ENCODE data around the gene STAP1.
"Not testable (repeated sequence)": the region's sequence is repeated elsewhere in the genome, so short reads cannot be mapped to it uniquely, and the experiment has no call there.

The STAP1 gene

GRCh38 chr4:67558493-67558892 lies at the start of gene STAP1:
STAP1 (plus strand) TSS chr4:67558727; CDS start chr4:67558810, 83 bp downstream.
- no peak for DNase-seq (ENCODE audit: low spot score)

- no peak for DNase-seq (ENCODE audit: low spot score)
Observed at GRCh38 chr4:67512501-67512900, 46.0 kb upstream of the STAP1 start.

GRCh38 chr4:67520141-67520540 lies 38.4 kb upstream of the STAP1 start:
- DNase-seq (ENCODE audit: low spot score): no peak

- DNase-seq (ENCODE audit: low spot score): no peak
Observed at GRCh38 chr4:67521506-67521905, 37.0 kb upstream of the STAP1 start.

- DNase-seq (ENCODE audit: low spot score): no peak
Observed at GRCh38 chr4:67522230-67522629, 36.3 kb upstream of the STAP1 start.

GRCh38 chr4:67522851-67523671 lies 35.5 kb upstream of the STAP1 start:
- DNase-seq (ENCODE audit: low spot score): no peak

- not testable (repeated sequence) for DNase-seq (ENCODE audit: low spot score)
Observed at GRCh38 chr4:67524140-67524539, 34.4 kb upstream of the STAP1 start.

GRCh38 chr4:67531379-67531962 lies 27.1 kb upstream of the STAP1 start:
- DNase-seq (ENCODE audit: low spot score): no peak

GRCh38 chr4:67532397-67532796 lies 26.1 kb upstream of the STAP1 start:
- not testable (repeated sequence) for DNase-seq (ENCODE audit: low spot score)

GRCh38 chr4:67533112-67533511 lies 25.4 kb upstream of the STAP1 start:
- DNase-seq (ENCODE audit: low spot score): no peak

GRCh38 chr4:67535280-67535840 lies 23.2 kb upstream of the STAP1 start:
- no peak for DNase-seq (ENCODE audit: low spot score)

GRCh38 chr4:67539830-67540229 lies 18.7 kb upstream of the STAP1 start:
- no peak for DNase-seq (ENCODE audit: low spot score)

GRCh38 chr4:67542076-67542475 lies 16.5 kb upstream of the STAP1 start:
- no peak for DNase-seq (ENCODE audit: low spot score)

- DNase-seq (ENCODE audit: low spot score): peak; percentile 91
Observed at GRCh38 chr4:67545199-67546003, 13.1 kb upstream of the STAP1 start, which contains the start of gene CENPC. CENPC (minus strand) TSS chr4:67545503; CDS start chr4:67545355, 148 bp downstream.

GRCh38 chr4:67546004-67546356 lies 12.5 kb upstream of the STAP1 start:
- DNase-seq (ENCODE audit: low spot score): no peak

- DNase-seq (ENCODE audit: low spot score): no peak
Observed at GRCh38 chr4:67546971-67547370, 11.6 kb upstream of the STAP1 start.

GRCh38 chr4:67549123-67549522 lies 9.4 kb upstream of the STAP1 start:
- DNase-seq (ENCODE audit: low spot score): peak; percentile 47

GRCh38 chr4:67550451-67550850 lies 8.1 kb upstream of the STAP1 start:
- no peak for DNase-seq (ENCODE audit: low spot score)

- DNase-seq (ENCODE audit: low spot score): no peak
Observed at GRCh38 chr4:67550857-67551256, 7.7 kb upstream of the STAP1 start.

GRCh38 chr4:67552146-67552792 lies 6.3 kb upstream of the STAP1 start:
- DNase-seq (ENCODE audit: low spot score): not testable (repeated sequence)

GRCh38 chr4:67554096-67554495 lies 4.4 kb upstream of the STAP1 start:
- DNase-seq (ENCODE audit: low spot score): no peak

GRCh38 chr4:67555447-67555846 lies 3.1 kb upstream of the STAP1 start:
- DNase-seq (ENCODE audit: low spot score): no peak

Data from SW480 (cell line).